Prostate gland (tissue), 2 donors: ENCODE data around the gene STARD3NL. TPM values are rescaled to one million over a fixed set of nuclear protein-coding genes. Genes with fewer than 3 reads are reported as not detected.
"Not testable (repeated sequence)": the region's sequence is repeated elsewhere in the genome, so short reads cannot be mapped to it uniquely, and the experiment has no call there.

Experiments used
- DNase-seq: peaks from one replicate; pipeline ENCODE4 v3.0.0-alpha.2; 2019; ENCODE audit warnings: low spot score
- H3K27ac ChIP-seq, 2 donors: fragments of 200-600 bp; sonication (generic); 2 replicates each; pipeline ENCODE4 v1.5.1; 2017 to 2019
- H3K27me3 ChIP-seq: fragments of 200-600 bp; sonication (generic); replicated peaks from 2 replicates; pipeline ENCODE4 v1.5.1; 2019; ENCODE audit not compliant: insufficient read depth
- H3K36me3 ChIP-seq, 2 donors: fragments of 200-600 bp; sonication (generic); 1 replicate in 1 of 2; 2 replicates in 1 of 2; pipeline versions ENCODE4 v1.5.1 to v1.8.1; 2017 to 2019
- H3K4me1 ChIP-seq: fragments of 200-600 bp; sonication (generic); replicated peaks from 2 replicates; pipeline ENCODE4 v1.5.1; 2019
- H3K4me3 ChIP-seq, 2 donors: fragments of 200-600 bp; sonication (generic); 2 replicates each; pipeline ENCODE4 v1.5.1; 2017 to 2019
- H3K9me3 ChIP-seq: fragments of 200-600 bp; sonication (generic); 2 replicates; pipeline ENCODE4 v1.5.1; 2017
- CTCF ChIP-seq, 4 experiments: fragments of 200-600 bp in 2 of 4; fragments of 450-650 bp in 2 of 4; sonication (generic) in 2 of 4; IDR thresholded peaks; 1 replicate in 3 of 4; 2 replicates in 1 of 4; pipeline ENCODE4 v1.5.1; 2016 to 2019; ENCODE audit warnings: antibody characterized with exemption in 4 of 4, mild to moderate bottlenecking in 2 of 4, moderate library complexity in 2 of 4
- POLR2A ChIP-seq: fragments of 450-650 bp; IDR thresholded peaks from one replicate; pipeline ENCODE4 v1.6.1; 2016; ENCODE audit warnings: antibody characterized with exemption, mild to moderate bottlenecking
- POLR2AphosphoS5 ChIP-seq: sonication (generic); formaldehyde crosslinking; IDR thresholded peaks from one replicate; pipeline ENCODE4 v1.6.1; 2017; ENCODE audit warnings: antibody characterized with exemption
- WGBS: methylation state at CpG from one replicate; pipeline ENCODE4 v1.1.5; 2018; 5-methylcytosine and 5-hydroxymethylcytosine counted together
- intact Hi-C: fragments of 100-400 bp; cut with DNase I; formaldehyde crosslinking; loops from one replicate; pipeline ENCODE4 v1.14.2; 2022
- total RNA-seq, 2 donors: library from RNA; depleted of rRNA; stranded (reverse); fragments of >200 nt; gene quantifications; one replicate each; pipeline ENCODE4 v1.1.0, GENCODE V29; 2016

Gene STARD3NL
- total RNA-seq, 2 donors from 2014 or later: 49.0 to 78.3 TPM

- Histone ChIP-seq H3K4me3 (no peak overlapping the region), H3K27ac (peak overlapping the region; percentile 74 to 83), H3K9me3 (no peaks in the 10 kb centered on the region), H3K27me3 (no peaks in the 10 kb centered on the region), H3K36me3 (no peaks in the 10 kb centered on the region), H3K4me1 (no peaks in the 10 kb centered on the region)
- intact Hi-C loops: no loop called here
- 52% methylated on average over 3 of the region's 3 CpGs for WGBS
- TF ChIP-seq POLR2A (no peak), POLR2AphosphoS5 (peak; percentile 49)
- no peak for DNase-seq
Measured at GRCh38 chr7:38245409-38245977, 67.4 kb downstream of the STARD3NL start.

- no peaks in the 10 kb centered on the region for H3K36me3 ChIP-seq
- no peaks in the 10 kb centered on the region for H3K27me3 ChIP-seq
- H3K27ac ChIP-seq: peak overlapping the region in 1 of 2 donors; percentile 83
- H3K4me3 ChIP-seq: no peak overlapping the region
- WGBS: 83% methylated on average over 5 of the region's 5 CpGs
- intact Hi-C loops: no loop called here
- no peak for TF ChIP-seq CTCF (IDR thresholded peaks at IDR 0.05)
- no peak for TF ChIP-seq POLR2A
- TF ChIP-seq POLR2AphosphoS5: no peak
- no peak for DNase-seq
- H3K9me3 ChIP-seq: no peaks in the 10 kb centered on the region
- H3K4me1 ChIP-seq: no peaks in the 10 kb centered on the region
Measured at GRCh38 chr7:38248069-38248567, 70.1 kb downstream of the STARD3NL start.

GRCh38 chr7:38249849-38250248 is 71.8 kb downstream of the STARD3NL start:
- H3K9me3 ChIP-seq, DNase-seq, H3K36me3 ChIP-seq, H3K4me1 ChIP-seq, H3K27ac ChIP-seq, intact Hi-C loops, H3K27me3 ChIP-seq, H3K4me3 ChIP-seq: not testable (repeated sequence)
- 66% methylated on average over 3 of the region's 3 CpGs for WGBS

GRCh38 chr7:38257350-38257677 is 79.3 kb downstream of the STARD3NL start:
- Histone ChIP-seq H3K36me3 (no peaks in the 10 kb centered on the region), H3K27me3 (no peaks in the 10 kb centered on the region), H3K4me3 (no peak overlapping the region), H3K4me1 (no peaks in the 10 kb centered on the region), H3K27ac (peak overlapping the region; percentile 0 to 73), H3K9me3 (no peaks in the 10 kb centered on the region)
- DNase-seq: no peak
- TF ChIP-seq POLR2A (no peak), POLR2AphosphoS5 (no peak), CTCF (IDR thresholded peaks at IDR 0.05) (no peak)
- intact Hi-C loops: no loop called here
- WGBS: 82% methylated on average over 2 of the region's 2 CpGs

GRCh38 chr7:38259157-38259556 is 81.1 kb downstream of the STARD3NL start:
- H3K4me1 ChIP-seq, DNase-seq, H3K4me3 ChIP-seq, H3K36me3 ChIP-seq, H3K27me3 ChIP-seq, H3K9me3 ChIP-seq, intact Hi-C loops: not testable (repeated sequence)
- WGBS: 95% methylated on average over 8 of the region's 8 CpGs
- peak overlapping the region; percentile 37 to 73 for H3K27ac ChIP-seq

GRCh38 chr7:38261601-38262000 is 83.6 kb downstream of the STARD3NL start:
- whole genome bisulfite sequencing: 76% methylated on average over 12 of the region's 12 CpGs
- H3K27me3 ChIP-seq, H3K4me3 ChIP-seq, DNase-seq, H3K9me3 ChIP-seq, H3K36me3 ChIP-seq, intact Hi-C loops, H3K4me1 ChIP-seq: not testable (repeated sequence)
- H3K27ac ChIP-seq: peak overlapping the region; percentile 70 to 73

- not testable (repeated sequence) for DNase-seq
Measured at GRCh38 chr7:38262026-38262425, 84.0 kb downstream of the STARD3NL start.

More at GRCh38 chr7:38262026-38262425, 84.0 kb downstream of the STARD3NL start:
- H3K36me3 ChIP-seq, H3K4me3 ChIP-seq, H3K27me3 ChIP-seq, H3K9me3 ChIP-seq, intact Hi-C loops, H3K4me1 ChIP-seq: not testable (repeated sequence)
- 68% methylated on average over 2 of the region's 2 CpGs for WGBS
- H3K27ac ChIP-seq: peak overlapping the region; percentile 70 to 73
